Iris pigment epithelial cell (primary cell): Measurements from ENCODE around the gene DLG5.

ENCODE experiments used
- DNase-seq: peaks from one replicate; pipeline ENCODE4 v3.0.0-alpha.2; 2011; ENCODE audit warnings: low read depth

Gene DLG5

GRCh38 chr10:77818378-77818777 lies 108.2 kb downstream of the DLG5 start:
- no peak for DNase-seq

GRCh38 chr10:77817541-77817940 lies 109.0 kb downstream of the DLG5 start:
- no peak for DNase-seq

GRCh38 chr10:77816311-77816710 lies 110.2 kb downstream of the DLG5 start:
- no peak for DNase-seq

GRCh38 chr10:77812741-77813140 lies 113.8 kb downstream of the DLG5 start:
- no peak for DNase-seq

GRCh38 chr10:77811831-77812430 lies 114.6 kb downstream of the DLG5 start:
- DNase-seq: no peak

GRCh38 chr10:77810446-77811335 lies 115.9 kb downstream of the DLG5 start:
- DNase-seq: no peak

GRCh38 chr10:77809336-77809735 lies 117.2 kb downstream of the DLG5 start:
- DNase-seq: no peak

- no peak for DNase-seq
Measured at GRCh38 chr10:77807706-77808105, 118.8 kb downstream of the DLG5 start.

GRCh38 chr10:77806511-77807157 lies 119.9 kb downstream of the DLG5 start:
- DNase-seq: no peak

GRCh38 chr10:77805676-77806075 lies 120.9 kb downstream of the DLG5 start:
- DNase-seq: no peak

GRCh38 chr10:77804371-77804770 lies 122.2 kb downstream of the DLG5 start:
- DNase-seq: no peak

- peak; percentile 59 for DNase-seq
Measured at GRCh38 chr10:77801474-77802161, 124.9 kb downstream of the DLG5 start.

- DNase-seq: no peak
Measured at GRCh38 chr10:77800738-77801266, 125.8 kb downstream of the DLG5 start.

- no peak for DNase-seq
Measured at GRCh38 chr10:77800320-77800719, 126.2 kb downstream of the DLG5 start.

GRCh38 chr10:77799352-77799751 lies 127.2 kb downstream of the DLG5 start:
- peak; percentile 33 for DNase-seq

- peak; percentile 62 for DNase-seq
Measured at GRCh38 chr10:77798940-77799339, 127.6 kb downstream of the DLG5 start.

- no peak for DNase-seq
Measured at GRCh38 chr10:77796311-77796915, 130.1 kb downstream of the DLG5 start.

- DNase-seq: no peak
Measured at GRCh38 chr10:77795426-77796055, 131.0 kb downstream of the DLG5 start.

- DNase-seq: no peak
Measured at GRCh38 chr10:77794256-77795142, 132.1 kb downstream of the DLG5 start.

GRCh38 chr10:77793831-77794230 lies 132.7 kb downstream of the DLG5 start:
- DNase-seq: no peak
